Liver (tissue), 9 donors: Measurements from ENCODE around the gene SLX9. TPM values are rescaled to one million over a fixed set of nuclear protein-coding genes. Genes with fewer than 3 reads are reported as not detected.

Experiments
- DNase-seq: peaks from one replicate; pipeline ENCODE4 v3.0.0-alpha.2; 2017; ENCODE audit warnings: low spot score
- H3K27ac ChIP-seq, 2 donors: one replicate each; pipeline ENCODE4 v1.7.0; 2013; ENCODE audit warnings: inconsistent platforms in 2 of 2, low read length in 2 of 2, control low read depth in 1 of 2, low read depth in 1 of 2, mild to moderate bottlenecking in 1 of 2
- H3K27me3 ChIP-seq, 4 donors: one replicate each; pipeline versions ENCODE4 v1.6.1 to v1.7.0; 2013; ENCODE audit warnings: low read length in 3 of 4, inconsistent platforms in 1 of 4, mild to moderate bottlenecking in 1 of 4, moderate library complexity in 1 of 4; ENCODE audit not compliant: control insufficient read depth in 4 of 4, insufficient read depth in 4 of 4
- H3K36me3 ChIP-seq, 4 donors: one replicate each; pipeline versions ENCODE4 v1.6.1 to v1.7.0; 2013; ENCODE audit warnings: low read length in 3 of 4, mild to moderate bottlenecking in 3 of 4, low read depth in 1 of 4, moderate library complexity in 1 of 4; ENCODE audit not compliant: control insufficient read depth in 4 of 4, insufficient read depth in 3 of 4
- H3K4me1 ChIP-seq, 4 donors: one replicate each; pipeline versions ENCODE4 v1.6.1 to v1.7.0; 2013; ENCODE audit warnings: low read length in 3 of 4, mild to moderate bottlenecking in 3 of 4, moderate library complexity in 1 of 4; ENCODE audit not compliant: control insufficient read depth in 4 of 4, insufficient read depth in 4 of 4
- H3K4me3 ChIP-seq, 3 donors: one replicate each; pipeline versions ENCODE4 v1.6.1 to v1.7.0; 2013; ENCODE audit warnings: low read length in 3 of 3, control low read depth in 1 of 3, low read depth in 1 of 3, mild to moderate bottlenecking in 1 of 3
- H3K9ac ChIP-seq, 2 donors: one replicate each; pipeline ENCODE4 v1.7.0; 2013; ENCODE audit warnings: low read length in 2 of 2, mild to moderate bottlenecking in 2 of 2, moderate library complexity in 2 of 2, control low read depth in 1 of 2, low read depth in 1 of 2
- H3K9me3 ChIP-seq, 4 donors: one replicate each; pipeline versions ENCODE4 v1.6.1 to v1.7.0; 2013; ENCODE audit warnings: low read length in 3 of 4; ENCODE audit not compliant: control insufficient read depth in 4 of 4
- EGR1 ChIP-seq, 2 donors: IDR thresholded peaks; 2 replicates each; pipeline ENCODE4 v1.6.1; 2016 to 2018; ENCODE audit warnings: antibody characterized with exemption in 2 of 2, low read depth in 2 of 2
- FOXA1 ChIP-seq: IDR thresholded peaks from 2 replicates; pipeline ENCODE4 v1.6.1; 2016; ENCODE audit warnings: antibody characterized with exemption
- GABPA ChIP-seq, 2 donors: IDR thresholded peaks in 1 of 2; conservative IDR thresholded peaks in 1 of 2; 2 replicates each; pipeline ENCODE4 v1.6.1; 2016; ENCODE audit warnings: antibody characterized with exemption in 2 of 2, mild to moderate bottlenecking in 1 of 2, moderate library complexity in 1 of 2
- HNF4A ChIP-seq, 2 donors: conservative IDR thresholded peaks; 2 replicates each; pipeline ENCODE4 v1.6.1; 2016; ENCODE audit warnings: antibody characterized with exemption in 2 of 2, mild to moderate bottlenecking in 2 of 2
- HNF4G ChIP-seq: IDR thresholded peaks from 2 replicates; pipeline ENCODE4 v1.6.1; 2016; ENCODE audit warnings: antibody characterized with exemption
- NR2F2 ChIP-seq: IDR thresholded peaks from 2 replicates; pipeline ENCODE4 v1.6.1; 2016; ENCODE audit warnings: antibody characterized with exemption
- RAD21 ChIP-seq, 2 donors: IDR thresholded peaks; 2 replicates each; pipeline ENCODE4 v1.6.1; 2016; ENCODE audit warnings: antibody characterized with exemption in 2 of 2, mild to moderate bottlenecking in 2 of 2
- RXRA ChIP-seq, 2 donors: IDR thresholded peaks; 2 replicates each; pipeline ENCODE4 v1.6.1; 2017 to 2018; ENCODE audit warnings: antibody characterized with exemption in 2 of 2, mild to moderate bottlenecking in 1 of 2
- SP1 ChIP-seq: IDR thresholded peaks from 2 replicates; pipeline ENCODE4 v1.6.1; 2018; ENCODE audit warnings: antibody characterized with exemption, mild to moderate bottlenecking
- TAF1 ChIP-seq: conservative IDR thresholded peaks from 2 replicates; pipeline ENCODE4 v1.6.1; 2016; ENCODE audit warnings: antibody characterized with exemption, mild to moderate bottlenecking
- YY1 ChIP-seq: IDR thresholded peaks from 2 replicates; pipeline ENCODE4 v1.6.1; 2016; ENCODE audit warnings: antibody characterized with exemption, mild to moderate bottlenecking
- WGBS: extraction: QIAGEN DNeasy Blood & Tissue Kit; methylation state at CpG from one replicate; pipeline ENCODE4 v1.1.7; 2013; 5-methylcytosine and 5-hydroxymethylcytosine counted together
- polyA plus RNA-seq, 2 donors: library from polyadenylated mRNA; stranded (reverse) in 1 of 2; unstranded in 1 of 2; fragments of 200-250 nt in 1 of 2; fragments of >200 nt in 1 of 2; fragmentation: Nextera tagmentation in 1 of 2; extraction: Ambion mirVana in 1 of 2; gene quantifications; one replicate each; pipeline versions ENCODE4 v1.2.1 to v1.2.3, GENCODE V29; 2013 to 2015
- total RNA-seq, 2 donors: library from RNA; depleted of rRNA; stranded (reverse); fragments of >200 nt; gene quantifications; one replicate each; pipeline ENCODE4 v1.2.3, GENCODE V29; 2014
- TF ChIP-seq, protein P1 (sequence below): fragments of 150-350 bp; IDR thresholded peaks from 2 replicates; pipeline ENCODE4 v1.5.1; 2017; ENCODE audit warnings: improper control_type of control experiment, low read depth, low read length; ENCODE audit not compliant: missing input control
- TF ChIP-seq, protein P2 (sequence below): IDR thresholded peaks from 2 replicates; pipeline ENCODE4 v1.6.1; 2016; ENCODE audit warnings: antibody characterized with exemption, mild to moderate bottlenecking
- TF ChIP-seq, protein P3 (sequence below): IDR thresholded peaks from 2 replicates; pipeline ENCODE4 v1.6.1; 2016; ENCODE audit warnings: antibody characterized with exemption
- donor health status: healthy.
- donor health status: healthy.
- donor health status: healthy.
- donor health status: healthy.
- donor health status: healthy.

Gene SLX9
- total and polyA plus RNA-seq, 4 donors = 7.5 to 20.3 (median 12.2) TPM

DNA sequence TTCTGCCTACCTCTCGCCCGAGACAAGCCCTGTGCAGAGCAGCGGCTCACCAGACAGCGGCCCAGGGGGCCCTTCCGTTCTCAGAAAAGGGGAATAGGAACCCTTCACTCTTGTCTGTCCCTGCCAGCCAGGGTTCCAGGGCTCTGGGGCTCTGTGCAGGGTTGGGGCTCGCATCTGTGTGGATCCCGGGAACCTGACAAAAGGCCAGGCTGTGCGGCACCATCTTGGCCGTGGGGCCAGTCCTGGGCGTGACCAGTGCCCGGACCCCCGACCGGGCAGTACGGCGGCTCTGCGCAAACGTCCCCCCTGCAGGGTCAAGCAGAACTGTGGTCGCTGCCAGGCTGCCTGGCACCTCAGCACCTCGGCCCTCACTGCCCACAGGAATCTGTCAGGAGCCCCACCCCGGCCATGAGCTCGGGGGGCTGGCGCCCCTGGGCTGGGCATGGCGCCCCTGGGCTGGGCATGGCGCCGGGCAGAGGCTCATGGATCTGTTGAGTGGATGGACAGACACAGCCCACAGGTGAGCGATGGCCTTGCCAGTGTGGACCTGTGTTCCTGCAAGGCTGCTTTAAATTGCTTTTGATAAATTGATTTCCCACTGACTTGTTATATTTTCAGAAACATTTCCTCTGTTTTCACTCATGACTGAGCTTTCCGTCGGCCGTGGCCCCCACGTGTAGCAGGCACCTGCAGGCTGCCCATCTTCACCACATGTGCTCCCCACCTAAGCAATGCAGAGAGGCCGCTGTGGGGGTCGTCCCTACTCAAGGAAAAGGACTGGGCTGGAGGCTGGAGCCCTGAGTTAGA, 59.0 kb downstream of the SLX9 start:
- no peaks in the 10 kb centered on the region for H3K36me3 ChIP-seq
- no peaks in the 10 kb centered on the region for H3K4me1 ChIP-seq
- H3K9ac ChIP-seq = no peak overlapping the region
- H3K9me3 ChIP-seq = no peaks in the 10 kb centered on the region
- H3K27ac ChIP-seq = no peak overlapping the region
- H3K27me3 ChIP-seq = no peaks in the 10 kb centered on the region
- TF ChIP-seq, protein P1, sequence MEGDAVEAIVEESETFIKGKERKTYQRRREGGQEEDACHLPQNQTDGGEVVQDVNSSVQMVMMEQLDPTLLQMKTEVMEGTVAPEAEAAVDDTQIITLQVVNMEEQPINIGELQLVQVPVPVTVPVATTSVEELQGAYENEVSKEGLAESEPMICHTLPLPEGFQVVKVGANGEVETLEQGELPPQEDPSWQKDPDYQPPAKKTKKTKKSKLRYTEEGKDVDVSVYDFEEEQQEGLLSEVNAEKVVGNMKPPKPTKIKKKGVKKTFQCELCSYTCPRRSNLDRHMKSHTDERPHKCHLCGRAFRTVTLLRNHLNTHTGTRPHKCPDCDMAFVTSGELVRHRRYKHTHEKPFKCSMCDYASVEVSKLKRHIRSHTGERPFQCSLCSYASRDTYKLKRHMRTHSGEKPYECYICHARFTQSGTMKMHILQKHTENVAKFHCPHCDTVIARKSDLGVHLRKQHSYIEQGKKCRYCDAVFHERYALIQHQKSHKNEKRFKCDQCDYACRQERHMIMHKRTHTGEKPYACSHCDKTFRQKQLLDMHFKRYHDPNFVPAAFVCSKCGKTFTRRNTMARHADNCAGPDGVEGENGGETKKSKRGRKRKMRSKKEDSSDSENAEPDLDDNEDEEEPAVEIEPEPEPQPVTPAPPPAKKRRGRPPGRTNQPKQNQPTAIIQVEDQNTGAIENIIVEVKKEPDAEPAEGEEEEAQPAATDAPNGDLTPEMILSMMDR = no peak
- TF ChIP-seq TAF1 = no peak
- no peak for TF ChIP-seq HNF4A (conservative IDR thresholded peaks at IDR 0.05)
- TF ChIP-seq FOXA1 = no peak
- TF ChIP-seq NR2F2 = no peak
- TF ChIP-seq, protein P2, sequence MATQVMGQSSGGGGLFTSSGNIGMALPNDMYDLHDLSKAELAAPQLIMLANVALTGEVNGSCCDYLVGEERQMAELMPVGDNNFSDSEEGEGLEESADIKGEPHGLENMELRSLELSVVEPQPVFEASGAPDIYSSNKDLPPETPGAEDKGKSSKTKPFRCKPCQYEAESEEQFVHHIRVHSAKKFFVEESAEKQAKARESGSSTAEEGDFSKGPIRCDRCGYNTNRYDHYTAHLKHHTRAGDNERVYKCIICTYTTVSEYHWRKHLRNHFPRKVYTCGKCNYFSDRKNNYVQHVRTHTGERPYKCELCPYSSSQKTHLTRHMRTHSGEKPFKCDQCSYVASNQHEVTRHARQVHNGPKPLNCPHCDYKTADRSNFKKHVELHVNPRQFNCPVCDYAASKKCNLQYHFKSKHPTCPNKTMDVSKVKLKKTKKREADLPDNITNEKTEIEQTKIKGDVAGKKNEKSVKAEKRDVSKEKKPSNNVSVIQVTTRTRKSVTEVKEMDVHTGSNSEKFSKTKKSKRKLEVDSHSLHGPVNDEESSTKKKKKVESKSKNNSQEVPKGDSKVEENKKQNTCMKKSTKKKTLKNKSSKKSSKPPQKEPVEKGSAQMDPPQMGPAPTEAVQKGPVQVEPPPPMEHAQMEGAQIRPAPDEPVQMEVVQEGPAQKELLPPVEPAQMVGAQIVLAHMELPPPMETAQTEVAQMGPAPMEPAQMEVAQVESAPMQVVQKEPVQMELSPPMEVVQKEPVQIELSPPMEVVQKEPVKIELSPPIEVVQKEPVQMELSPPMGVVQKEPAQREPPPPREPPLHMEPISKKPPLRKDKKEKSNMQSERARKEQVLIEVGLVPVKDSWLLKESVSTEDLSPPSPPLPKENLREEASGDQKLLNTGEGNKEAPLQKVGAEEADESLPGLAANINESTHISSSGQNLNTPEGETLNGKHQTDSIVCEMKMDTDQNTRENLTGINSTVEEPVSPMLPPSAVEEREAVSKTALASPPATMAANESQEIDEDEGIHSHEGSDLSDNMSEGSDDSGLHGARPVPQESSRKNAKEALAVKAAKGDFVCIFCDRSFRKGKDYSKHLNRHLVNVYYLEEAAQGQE = no peak
- TF ChIP-seq, protein P3, sequence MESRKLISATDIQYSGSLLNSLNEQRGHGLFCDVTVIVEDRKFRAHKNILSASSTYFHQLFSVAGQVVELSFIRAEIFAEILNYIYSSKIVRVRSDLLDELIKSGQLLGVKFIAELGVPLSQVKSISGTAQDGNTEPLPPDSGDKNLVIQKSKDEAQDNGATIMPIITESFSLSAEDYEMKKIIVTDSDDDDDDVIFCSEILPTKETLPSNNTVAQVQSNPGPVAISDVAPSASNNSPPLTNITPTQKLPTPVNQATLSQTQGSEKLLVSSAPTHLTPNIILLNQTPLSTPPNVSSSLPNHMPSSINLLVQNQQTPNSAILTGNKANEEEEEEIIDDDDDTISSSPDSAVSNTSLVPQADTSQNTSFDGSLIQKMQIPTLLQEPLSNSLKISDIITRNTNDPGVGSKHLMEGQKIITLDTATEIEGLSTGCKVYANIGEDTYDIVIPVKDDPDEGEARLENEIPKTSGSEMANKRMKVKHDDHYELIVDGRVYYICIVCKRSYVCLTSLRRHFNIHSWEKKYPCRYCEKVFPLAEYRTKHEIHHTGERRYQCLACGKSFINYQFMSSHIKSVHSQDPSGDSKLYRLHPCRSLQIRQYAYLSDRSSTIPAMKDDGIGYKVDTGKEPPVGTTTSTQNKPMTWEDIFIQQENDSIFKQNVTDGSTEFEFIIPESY = no peak
- no peak for TF ChIP-seq HNF4G
- no peak overlapping the region for H3K4me3 ChIP-seq
- 87% methylated on average over 32 of the region's 32 CpGs for WGBS
- DNase-seq = no peak

DNA sequence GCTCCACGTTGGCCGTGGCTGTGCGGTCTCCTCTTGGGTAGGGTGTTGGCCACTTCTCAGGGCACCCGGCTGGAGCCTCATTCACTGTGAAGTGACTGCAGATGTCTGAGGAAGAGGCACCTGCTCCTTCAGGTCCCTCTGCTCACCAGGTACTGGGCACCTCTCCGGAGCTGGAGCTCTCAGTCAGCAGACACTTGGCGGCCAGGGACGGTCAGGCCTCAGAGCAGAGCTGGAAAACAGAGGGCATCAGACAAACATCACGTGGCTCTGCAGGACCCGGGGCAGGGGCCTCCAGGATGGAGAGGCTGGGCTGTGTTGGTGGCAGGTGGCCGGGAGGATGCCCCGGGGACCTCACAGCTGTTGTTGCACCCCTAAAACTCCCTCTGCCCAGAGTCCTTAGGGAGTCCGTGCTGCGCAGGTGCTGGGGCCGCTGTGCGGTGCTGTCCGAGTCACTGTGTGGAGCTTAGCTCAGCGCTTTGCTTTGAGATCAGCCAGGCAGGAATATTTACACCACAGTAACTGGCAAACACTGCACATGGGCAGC, 59.7 kb downstream of the SLX9 start:
- TF ChIP-seq YY1 (no peak), RXRA (IDR thresholded peaks at IDR 0.05) (no peak), HNF4G (no peak), RAD21 (IDR thresholded peaks at IDR 0.05) (no peak), NR2F2 (no peak), SP1 (no peak), GABPA (IDR thresholded peaks at IDR 0.05 in 1 of 2, conservative IDR thresholded peaks at IDR 0.05 in 1 of 2) (no peak), EGR1 (IDR thresholded peaks at IDR 0.05; ENCODE audit: low read depth in 2 of 2) (no peak)
- TF ChIP-seq, protein P3 = no peak
- no peak overlapping the region for H3K4me3 ChIP-seq
- H3K36me3 ChIP-seq = no peaks in the 10 kb centered on the region
- H3K27me3 ChIP-seq = no peaks in the 10 kb centered on the region
- H3K27ac ChIP-seq = no peak overlapping the region
- H3K4me1 ChIP-seq = no peaks in the 10 kb centered on the region
- 89% methylated on average over 17 of the region's 17 CpGs for WGBS
- no peak for DNase-seq
- H3K9ac ChIP-seq = no peak overlapping the region
- H3K9me3 ChIP-seq = no peaks in the 10 kb centered on the region
